HepG2 (cell line): ENCODE results near the gene TBCD. TPM values are rescaled to one million over a fixed set of nuclear protein-coding genes. Genes with fewer than 3 reads are reported as not detected.

Source experiments
- GLI4 ChIP-seq: sonication (generic); formaldehyde crosslinking; IDR thresholded peaks from 2 replicates; pipeline ENCODE4 v1.5.1; 2020; ENCODE audit warnings: missing genetic modification reagents, mild to moderate bottlenecking, moderate library complexity, borderline replicate concordance
- GPN1 ChIP-seq: sonication (generic); formaldehyde crosslinking; IDR thresholded peaks from 2 replicates; pipeline ENCODE4 v1.5.1; 2020; ENCODE audit warnings: missing genetic modification reagents, borderline replicate concordance
- HDAC2 ChIP-seq: sonication (generic); formaldehyde crosslinking; IDR thresholded peaks from 2 replicates; pipeline ENCODE4 v1.4.0; 2020; ENCODE audit warnings: missing genetic modification reagents
- HHEX ChIP-seq: IDR thresholded peaks from 2 replicates; pipeline ENCODE4 v1.6.1; 2016; ENCODE audit warnings: control low read depth
- MTA3 ChIP-seq: sonication (generic); formaldehyde crosslinking; IDR thresholded peaks from 2 replicates; pipeline ENCODE4 v1.4.0; 2020; ENCODE audit warnings: missing genetic modification reagents
- PRDM4 ChIP-seq: sonication (generic); formaldehyde crosslinking; IDR thresholded peaks from 2 replicates; pipeline ENCODE4 v1.9.0; 2021; ENCODE audit warnings: missing genetic modification reagents, borderline replicate concordance
- RERE ChIP-seq: IDR thresholded peaks from 2 replicates; pipeline ENCODE4 v1.6.1; 2016; ENCODE audit warnings: low read depth, missing genetic modification reagents, missing compliant biosample characterization
- SOX13 ChIP-seq, 3 experiments: fragments of 450-650 bp in 1 of 3; sonication (generic) in 1 of 3; formaldehyde crosslinking in 1 of 3; IDR thresholded peaks in 2 of 3; conservative IDR thresholded peaks in 1 of 3; 2 replicates each; pipeline versions ENCODE4 v1.5.0 to v1.6.1; 2016 to 2020; ENCODE audit warnings: antibody characterized with exemption in 1 of 3, mild to moderate bottlenecking in 1 of 3, missing compliant biosample characterization in 1 of 3, missing genetic modification reagents in 1 of 3, moderate library complexity in 1 of 3
- TAF1 ChIP-seq: sonication (generic); formaldehyde crosslinking; IDR thresholded peaks from 2 replicates; pipeline ENCODE4 v1.4.0; 2020; ENCODE audit warnings: missing genetic modification reagents
- TCF12 ChIP-seq, 2 experiments: fragments of 450-650 bp in 1 of 2; sonication (generic) in 1 of 2; formaldehyde crosslinking in 1 of 2; IDR thresholded peaks; 2 replicates each; pipeline versions ENCODE4 v1.6.1 to v1.8.0; 2017 to 2022; ENCODE audit warnings: antibody characterized with exemption in 1 of 2, mild to moderate bottlenecking in 1 of 2, missing genetic modification reagents in 1 of 2, moderate library complexity in 1 of 2
- TFAP4 ChIP-seq: sonication (generic); IDR thresholded peaks from 2 replicates; pipeline ENCODE4 v1.6.1; 2016; ENCODE audit warnings: low read depth, borderline replicate concordance
- YY1 ChIP-seq: IDR thresholded peaks from 2 replicates; pipeline ENCODE4 v1.6.1; 2011; ENCODE audit warnings: low read length, low read depth, moderate library complexity, mild to moderate bottlenecking; ENCODE audit not compliant: insufficient read depth, insufficient replicate concordance
- ZBTB8A ChIP-seq: sonication (generic); formaldehyde crosslinking; IDR thresholded peaks from 2 replicates; pipeline ENCODE4 v1.4.0; 2020; ENCODE audit warnings: mild to moderate bottlenecking, low read depth, missing genetic modification reagents, borderline replicate concordance
- ZFX ChIP-seq: sonication (generic); formaldehyde crosslinking; IDR thresholded peaks from 2 replicates; pipeline ENCODE4 v1.4.0; 2020; ENCODE audit warnings: mild to moderate bottlenecking, low read depth, missing genetic modification reagents, moderate library complexity
- ZMYM3 ChIP-seq: sonication (generic); formaldehyde crosslinking; IDR thresholded peaks from 2 replicates; pipeline ENCODE4 v1.5.1; 2020; ENCODE audit warnings: mild to moderate bottlenecking, missing genetic modification reagents
- ZNF317 ChIP-seq: sonication (generic); formaldehyde crosslinking; IDR thresholded peaks from 2 replicates; pipeline ENCODE4 v1.5.0; 2020; ENCODE audit warnings: mild to moderate bottlenecking, missing genetic modification reagents
- ZNF33A ChIP-seq: sonication (generic); formaldehyde crosslinking; IDR thresholded peaks from 2 replicates; pipeline ENCODE4 v1.5.1; 2020; ENCODE audit warnings: missing genetic modification reagents, mild to moderate bottlenecking, moderate library complexity, borderline replicate concordance
- ZNF468 ChIP-seq: sonication (generic); formaldehyde crosslinking; IDR thresholded peaks from 2 replicates; pipeline ENCODE4 v1.8.0; 2022; ENCODE audit warnings: mild to moderate bottlenecking, moderate library complexity, missing genetic modification reagents
- polyA plus RNA-seq, 8 experiments: library from polyadenylated mRNA; depleted of rRNA in 3 of 8; stranded (reverse) in 7 of 8; unstranded in 1 of 8; fragments of >200 nt; fragmentation: Illumina TruSeq in 4 of 8; extraction: Trizol in 4 of 8; gene quantifications; 2 replicates each; pipeline versions ENCODE4 v1.2.1 to v1.2.3, GENCODE V29; 2011 to 2016; ENCODE audit warnings: low read depth in 4 of 8, missing spikeins in 1 of 8, mixed read lengths in 1 of 8; ENCODE audit not compliant: insufficient read depth in 1 of 8
- total RNA-seq, 5 experiments: library from RNA; depleted of rRNA; stranded (reverse); fragments of >200 nt; fragmentation: Illumina TruSeq; extraction: Trizol; gene quantifications; 2 replicates each; pipeline ENCODE4 v1.2.3, GENCODE V29; 2016; ENCODE audit warnings: low read depth in 1 of 5

The TBCD gene
- total and polyA plus RNA-seq, 2 of the 13 experiments (the other 11 are each of a cell fraction or from before 2014, with no cell fraction given), result 33.9 to 54.8 TPM

GRCh38 chr17:82740906-82741759 lies 10.7 kb upstream of the TBCD start (continued):
- TF ChIP-seq ZBTB8A (CRISPR knock-in tag), result no peak
- TF ChIP-seq MTA3, result no peak
- TF ChIP-seq TCF12 (IDR thresholded peaks at IDR 0.05), result no peak
- 0 out of 2 replicates have a peak, but pooled peaks have one; percentile 21 for TF ChIP-seq TCF12 (CRISPR knock-in tag; IDR thresholded peaks at IDR 0.05)
- peak; percentile 63; the same call in 1 of the 2 replicates for TF ChIP-seq TFAP4
- TF ChIP-seq ZNF33A (CRISPR knock-in tag), result no peak
- no peak for TF ChIP-seq ZNF468 (CRISPR knock-in tag)
- no peak for TF ChIP-seq PRDM4 (CRISPR knock-in tag)
- TF ChIP-seq HHEX (CRISPR knock-in tag), result 0 out of 2 replicates have a peak, but pooled peaks have one; percentile 38
- peak; percentile 98 for TF ChIP-seq HDAC2 (CRISPR knock-in tag)
- peak; percentile 78; the same call in 1 of the 2 replicates for TF ChIP-seq ZNF317 (CRISPR knock-in tag)
- no peak for TF ChIP-seq GPN1 (CRISPR knock-in tag)
- TF ChIP-seq YY1, result no peak
- no peak for TF ChIP-seq TAF1
- TF ChIP-seq ZFX, result peak; percentile 77
- peak; percentile 80; the same call in 1 of the 2 replicates for TF ChIP-seq RERE (CRISPR knock-in tag)
- TF ChIP-seq SOX13 (IDR thresholded peaks at IDR 0.05), result peak; percentile 62; the same call in 1 of the 2 replicates
- peak in 1 of 2 experiments; percentile 87; a peak in 2 of 4 replicates for TF ChIP-seq SOX13 (CRISPR knock-in tag; conservative IDR thresholded peaks at IDR 0.05 in 1 of 2, IDR thresholded peaks at IDR 0.05 in 1 of 2)
- TF ChIP-seq ZMYM3 (CRISPR knock-in tag), result peak; percentile 94
- TF ChIP-seq GLI4 (CRISPR knock-in tag), result no peak
